GM10248 (cell line): ENCODE data around the gene PPP4R4.

Experiments used
- CTCF ChIA-PET: fragments of 300-600 bp; sonication (Branson Sonifier 250); formaldehyde crosslinking; extraction: SDS; loops from one replicate; lab custom pipeline; 2021; ENCODE audit warnings: antibody characterized with exemption; lab: Yijun Ruan, JAX
- POLR2A ChIA-PET: fragments of 350-650 bp; sonication (Branson Sonifier 250); formaldehyde crosslinking; extraction: SDS; loops from one replicate; lab custom pipeline; 2020; ENCODE audit warnings: antibody characterized with exemption; lab: Yijun Ruan, JAX
- DNase-seq: peaks from one replicate; pipeline ENCODE4 v3.0.0; 2012; ENCODE audit errors: extremely low spot score
- CTCF ChIP-seq: IDR thresholded peaks from 2 replicates; pipeline ENCODE4 v1.5.1; 2012; ENCODE audit warnings: mild to moderate bottlenecking, low read depth; ENCODE audit errors: extremely low read depth, missing control alignments, control extremely low read depth

Gene PPP4R4

GRCh38 chr14:94298130-94298529 lies 124.0 kb downstream of the PPP4R4 start:
- TF ChIP-seq CTCF, result no peak
- ChIA-PET CTCF (no interaction called here), POLR2A (no interaction called here)
- DNase-seq, result no peak

GRCh38 chr14:94303111-94303510 lies 129.0 kb downstream of the PPP4R4 start:
- CTCF ChIA-PET, result no interaction called here
- no peak for DNase-seq
- POLR2A ChIA-PET, result no interaction called here
- no peak for TF ChIP-seq CTCF

GRCh38 chr14:94304243-94304642 lies 130.1 kb downstream of the PPP4R4 start:
- DNase-seq, result no peak
- CTCF ChIA-PET, result no interaction called here
- POLR2A ChIA-PET, result no interaction called here
- no peak for TF ChIP-seq CTCF

- DNase-seq, result no peak
- ChIA-PET POLR2A (no interaction called here), CTCF (no interaction called here)
- no peak for TF ChIP-seq CTCF
Measured at GRCh38 chr14:94305620-94306019, 131.5 kb downstream of the PPP4R4 start.

GRCh38 chr14:94306047-94306978 lies 132.2 kb downstream of the PPP4R4 start:
- no peak for DNase-seq
- CTCF ChIA-PET, result no interaction called here
- TF ChIP-seq CTCF, result no peak
- POLR2A ChIA-PET, result no interaction called here

GRCh38 chr14:94307410-94307992 lies 133.4 kb downstream of the PPP4R4 start:
- ChIA-PET POLR2A (no interaction called here), CTCF (no interaction called here)
- DNase-seq, result no peak
- no peak for TF ChIP-seq CTCF
